ENCODE results near the gene OR12D2. TPM values are rescaled to one million over a fixed set of nuclear protein-coding genes. Genes with fewer than 3 reads are reported as not detected.
"Not testable (repeated sequence)": the region's sequence is repeated elsewhere in the genome, so short reads cannot be mapped to it uniquely, and the experiment has no call there.

OR12D2 gene
- total RNA-seq, 1 experiment from 2014 or later, result not detected

DNA sequence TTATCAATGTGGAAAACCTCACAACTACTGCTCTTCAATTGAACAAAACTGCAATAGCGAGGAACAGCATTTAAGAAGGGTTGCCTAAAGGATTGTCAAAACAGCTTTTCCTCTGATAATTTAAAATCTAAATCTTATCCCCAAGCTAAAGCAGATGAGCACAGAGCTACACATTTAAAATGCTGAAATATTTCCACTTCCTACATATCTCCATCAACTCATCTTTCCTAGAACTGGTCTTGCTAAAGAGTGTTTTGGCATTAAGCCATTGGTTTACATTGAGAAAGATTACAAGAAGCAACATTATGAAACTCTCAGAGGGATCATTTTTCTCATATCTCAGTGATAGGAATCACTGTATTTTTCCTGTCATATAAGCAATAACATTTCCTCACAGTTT, 47.3 kb downstream of the OR12D2 start:
- no peaks in the 10 kb centered on the region for H3K36me3 ChIP-seq
- no peak for DNase-seq
- no peak overlapping the region for H3K4me3 ChIP-seq
- no peaks in the 10 kb centered on the region for H3K27me3 ChIP-seq
- no peaks in the 10 kb centered on the region for H3K9me3 ChIP-seq

DNA sequence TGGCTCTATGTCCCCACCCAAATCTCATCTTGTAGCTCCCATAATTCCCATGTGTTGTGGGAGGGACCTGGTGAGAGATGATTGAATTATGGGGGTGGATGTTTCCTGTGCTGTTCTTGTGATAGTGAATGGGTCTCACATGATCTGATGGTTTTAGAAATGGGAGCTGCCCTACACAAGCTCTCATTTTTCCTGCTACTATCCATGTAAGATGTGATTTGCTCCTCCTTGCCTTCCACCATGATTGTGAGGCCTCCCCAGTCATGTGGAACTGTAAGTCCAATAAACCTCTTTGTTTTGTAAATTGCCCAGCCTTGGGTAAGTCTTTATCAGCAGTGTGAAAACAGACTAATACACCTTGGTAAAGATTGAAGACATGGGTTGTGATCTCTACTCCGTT, 48.6 kb downstream of the OR12D2 start:
- H3K27me3 ChIP-seq, H3K36me3 ChIP-seq, DNase-seq, H3K4me3 ChIP-seq, H3K9me3 ChIP-seq: not testable (repeated sequence)

Other genes with a start within 250 kb of the OR12D2 start
- gene OR2J2, start 224.7 kb upstream of the OR12D2 start, total RNA-seq (2014; rRNA removed; shearing (Covaris generic); ENCODE audit: low replicate concordance), result not detected in 2 replicates
- not detected in 2 replicates for gene OR14J1, start 93.9 kb upstream of the OR12D2 start, total RNA-seq (2014; rRNA removed; shearing (Covaris generic); ENCODE audit: low replicate concordance)
- not detected in 2 replicates for gene OR5V1, start 26.8 kb upstream of the OR12D2 start, total RNA-seq (2014; rRNA removed; shearing (Covaris generic); ENCODE audit: low replicate concordance)
- not detected in 2 replicates for gene OR12D3, start 20.3 kb upstream of the OR12D2 start, total RNA-seq (2014; rRNA removed; shearing (Covaris generic); ENCODE audit: low replicate concordance)
- not detected in 2 replicates for gene OR12D1, start 19.3 kb downstream of the OR12D2 start, total RNA-seq (2014; rRNA removed; shearing (Covaris generic); ENCODE audit: low replicate concordance)
- gene OR10C1, start 43.7 kb downstream of the OR12D2 start, total RNA-seq (2014; rRNA removed; shearing (Covaris generic); ENCODE audit: low replicate concordance), result not detected in 2 replicates
- gene OR11A1, start 61.4 kb downstream of the OR12D2 start, total RNA-seq (2014; rRNA removed; shearing (Covaris generic); ENCODE audit: low replicate concordance), result not detected in 2 replicates
- gene OR2H1, start 61.5 kb downstream of the OR12D2 start, total RNA-seq (2014; rRNA removed; shearing (Covaris generic); ENCODE audit: low replicate concordance), result not detected in 2 replicates
- gene MAS1L, start 92.3 kb downstream of the OR12D2 start, total RNA-seq (2014; rRNA removed; shearing (Covaris generic); ENCODE audit: low replicate concordance), result not detected in 2 replicates
- gene UBD, start 164.1 kb downstream of the OR12D2 start, total RNA-seq (2014; rRNA removed; shearing (Covaris generic); ENCODE audit: low replicate concordance), result not detected in 2 replicates
- not detected in 2 replicates for gene OR2H2, start 189.5 kb downstream of the OR12D2 start, total RNA-seq (2014; rRNA removed; shearing (Covaris generic); ENCODE audit: low replicate concordance)
- 1.9 and 3.7 TPM in 2 replicates for gene GABBR1, start 237.6 kb downstream of the OR12D2 start, total RNA-seq (2014; rRNA removed; shearing (Covaris generic); ENCODE audit: low replicate concordance)

All from MG63 (cell line).